ENCODE data around the gene KDM2A. TPM values are rescaled to one million over a fixed set of nuclear protein-coding genes. Genes with fewer than 3 reads are reported as not detected.
A peak's percentile ranks its signal among the peaks of the same experiment; 100 is the strongest.

The KDM2A gene
- total RNA-seq, 4 donors from 2014 or later = 34.8 to 55.0 (median 44.9) TPM

GRCh38 chr11:67278939-67279588, 160.0 kb downstream of the KDM2A start:
- no peaks in the 10 kb centered on the region for H3K27me3 ChIP-seq
- intact Hi-C loops (cut with DNase I; ENCODE audit: low total_unique reads) = no loop called here
- DNase-seq = no peak
- TF ChIP-seq CTCF (IDR thresholded peaks at IDR 0.05 in 4 of 5, conservative IDR thresholded peaks at IDR 0.05 in 1 of 5) = no peak
- no peak for TF ChIP-seq POLR2A (IDR thresholded peaks at IDR 0.05)
- no peaks in the 10 kb centered on the region for H3K9me3 ChIP-seq
- in situ Hi-C loops (cut with MboI; ENCODE audit: low sequenced_read_pairs in 4 of 4) = loop anchor here in 1 of 4 donors (5.0 kb wide), 1 partner anchor 38 kb away; no protein-coding TSS in a partner anchor
- H3K27ac ChIP-seq = peak overlapping the region; percentile 15 to 89 (median 83)
- peaks cover 42 to 43% of the 10 kb centered on the region in 2 donors for H3K4me1 ChIP-seq
- H3K36me3 ChIP-seq = peaks cover 0 to 52% of the 10 kb centered on the region in 2 donors
- ATAC-seq = no peak
- no peak overlapping the region for H3K4me3 ChIP-seq

GRCh38 chr11:67279589-67280340, 160.7 kb downstream of the KDM2A start:
- peak overlapping the region in 2 of 4 donors; percentile 15 to 89 for H3K27ac ChIP-seq
- TF ChIP-seq POLR2A (IDR thresholded peaks at IDR 0.05) (no peak), CTCF (IDR thresholded peaks at IDR 0.05 in 4 of 5, conservative IDR thresholded peaks at IDR 0.05 in 1 of 5) (no peak)
- peaks cover 0 to 59% of the 10 kb centered on the region in 2 donors for H3K36me3 ChIP-seq
- H3K4me1 ChIP-seq = peaks cover 35 to 38% of the 10 kb centered on the region in 2 donors
- intact Hi-C loops (cut with DNase I; ENCODE audit: low total_unique reads) (no loop called here), in situ Hi-C loops (cut with MboI; ENCODE audit: low sequenced_read_pairs in 4 of 4) (loop anchor here in 1 of 4 donors (5.0 kb wide), 1 partner anchor 38 kb away; no protein-coding TSS in a partner anchor)
- H3K4me3 ChIP-seq = no peak overlapping the region
- H3K27me3 ChIP-seq = no peaks in the 10 kb centered on the region
- no peaks in the 10 kb centered on the region for H3K9me3 ChIP-seq
- DNase-seq (no peak), ATAC-seq (no peak)

- H3K4me3 ChIP-seq = no peak overlapping the region
- ATAC-seq (no peak), DNase-seq (no peak)
- TF ChIP-seq CTCF (IDR thresholded peaks at IDR 0.05 in 4 of 5, conservative IDR thresholded peaks at IDR 0.05 in 1 of 5) (no peak), POLR2A (IDR thresholded peaks at IDR 0.05) (no peak)
- in situ Hi-C loops (cut with MboI; ENCODE audit: low sequenced_read_pairs in 4 of 4) (no loop called here), intact Hi-C loops (cut with DNase I; ENCODE audit: low total_unique reads) (no loop called here)
- peaks cover 0 to 65% of the 10 kb centered on the region in 2 donors for H3K36me3 ChIP-seq
- H3K4me1 ChIP-seq = peaks cover 29 to 32% of the 10 kb centered on the region in 2 donors
- no peaks in the 10 kb centered on the region for H3K27me3 ChIP-seq
- H3K9me3 ChIP-seq = no peaks in the 10 kb centered on the region
- H3K27ac ChIP-seq = peak overlapping the region in 2 of 4 donors; percentile 1 to 89
Measured at GRCh38 chr11:67280341-67280787, 161.3 kb downstream of the KDM2A start.

GRCh38 chr11:67280788-67281551, 161.9 kb downstream of the KDM2A start:
- peak overlapping the region in 1 of 4 donors; percentile 1 for H3K27ac ChIP-seq
- H3K36me3 ChIP-seq = peaks cover 0 to 71% of the 10 kb centered on the region in 2 donors
- intact Hi-C loops (cut with DNase I; ENCODE audit: low total_unique reads) = no loop called here
- in situ Hi-C loops (cut with MboI; ENCODE audit: low sequenced_read_pairs in 4 of 4) = no loop called here
- TF ChIP-seq POLR2A (IDR thresholded peaks at IDR 0.05) (no peak), CTCF (IDR thresholded peaks at IDR 0.05 in 4 of 5, conservative IDR thresholded peaks at IDR 0.05 in 1 of 5) (no peak)
- ATAC-seq (no peak), DNase-seq (no peak)
- H3K4me3 ChIP-seq = no peak overlapping the region
- no peaks in the 10 kb centered on the region for H3K27me3 ChIP-seq
- peaks cover 24 to 27% of the 10 kb centered on the region in 2 donors for H3K4me1 ChIP-seq
- H3K9me3 ChIP-seq = no peaks in the 10 kb centered on the region

Measured in gastrocnemius medialis (tissue), 4 donors.